ENCODE measurements around the gene HHATL. TPM values are rescaled to one million over a fixed set of nuclear protein-coding genes. Genes with fewer than 3 reads are reported as not detected.

HHATL gene
- total RNA-seq, 1 donor from 2014 or later = not detected

DNA sequence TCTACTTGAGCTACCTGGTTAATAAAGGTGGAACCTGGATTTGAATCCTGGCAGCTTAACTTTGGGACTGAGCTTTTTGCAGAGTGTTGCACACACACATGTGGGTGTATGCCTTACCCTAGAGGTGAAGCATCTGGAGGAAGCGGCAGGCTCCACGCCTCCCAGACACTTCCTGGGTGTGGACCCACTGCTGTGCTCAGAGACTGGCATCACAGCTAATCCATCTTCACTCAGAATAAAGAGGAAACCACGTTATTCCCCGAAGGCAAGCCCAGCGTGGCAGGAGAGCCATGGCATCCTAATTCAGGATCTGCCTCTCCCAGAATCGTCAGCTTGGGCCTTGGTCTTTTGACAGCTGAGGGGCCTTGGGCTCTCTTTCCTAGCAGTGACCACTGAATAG is 45.0 kb upstream of the HHATL start:
- no peaks in the 10 kb centered on the region for H3K27me3 ChIP-seq (ENCODE audit: control insufficient read depth, insufficient read depth, low read length)
- H3K4me3 ChIP-seq (ENCODE audit: low read depth, low read length) = no peak overlapping the region
- no peaks in the 10 kb centered on the region for H3K36me3 ChIP-seq (ENCODE audit: control insufficient read depth, insufficient read depth, low read length)
- DNase-seq (ENCODE audit: low read depth) (peak; percentile 14), FAIRE-seq (peak; percentile 43)
- TF ChIP-seq, protein P1, sequence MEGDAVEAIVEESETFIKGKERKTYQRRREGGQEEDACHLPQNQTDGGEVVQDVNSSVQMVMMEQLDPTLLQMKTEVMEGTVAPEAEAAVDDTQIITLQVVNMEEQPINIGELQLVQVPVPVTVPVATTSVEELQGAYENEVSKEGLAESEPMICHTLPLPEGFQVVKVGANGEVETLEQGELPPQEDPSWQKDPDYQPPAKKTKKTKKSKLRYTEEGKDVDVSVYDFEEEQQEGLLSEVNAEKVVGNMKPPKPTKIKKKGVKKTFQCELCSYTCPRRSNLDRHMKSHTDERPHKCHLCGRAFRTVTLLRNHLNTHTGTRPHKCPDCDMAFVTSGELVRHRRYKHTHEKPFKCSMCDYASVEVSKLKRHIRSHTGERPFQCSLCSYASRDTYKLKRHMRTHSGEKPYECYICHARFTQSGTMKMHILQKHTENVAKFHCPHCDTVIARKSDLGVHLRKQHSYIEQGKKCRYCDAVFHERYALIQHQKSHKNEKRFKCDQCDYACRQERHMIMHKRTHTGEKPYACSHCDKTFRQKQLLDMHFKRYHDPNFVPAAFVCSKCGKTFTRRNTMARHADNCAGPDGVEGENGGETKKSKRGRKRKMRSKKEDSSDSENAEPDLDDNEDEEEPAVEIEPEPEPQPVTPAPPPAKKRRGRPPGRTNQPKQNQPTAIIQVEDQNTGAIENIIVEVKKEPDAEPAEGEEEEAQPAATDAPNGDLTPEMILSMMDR (IDR thresholded peaks at IDR 0.05; ENCODE audit: insufficient read depth, low read length, severe bottlenecking) = no peak

DNA sequence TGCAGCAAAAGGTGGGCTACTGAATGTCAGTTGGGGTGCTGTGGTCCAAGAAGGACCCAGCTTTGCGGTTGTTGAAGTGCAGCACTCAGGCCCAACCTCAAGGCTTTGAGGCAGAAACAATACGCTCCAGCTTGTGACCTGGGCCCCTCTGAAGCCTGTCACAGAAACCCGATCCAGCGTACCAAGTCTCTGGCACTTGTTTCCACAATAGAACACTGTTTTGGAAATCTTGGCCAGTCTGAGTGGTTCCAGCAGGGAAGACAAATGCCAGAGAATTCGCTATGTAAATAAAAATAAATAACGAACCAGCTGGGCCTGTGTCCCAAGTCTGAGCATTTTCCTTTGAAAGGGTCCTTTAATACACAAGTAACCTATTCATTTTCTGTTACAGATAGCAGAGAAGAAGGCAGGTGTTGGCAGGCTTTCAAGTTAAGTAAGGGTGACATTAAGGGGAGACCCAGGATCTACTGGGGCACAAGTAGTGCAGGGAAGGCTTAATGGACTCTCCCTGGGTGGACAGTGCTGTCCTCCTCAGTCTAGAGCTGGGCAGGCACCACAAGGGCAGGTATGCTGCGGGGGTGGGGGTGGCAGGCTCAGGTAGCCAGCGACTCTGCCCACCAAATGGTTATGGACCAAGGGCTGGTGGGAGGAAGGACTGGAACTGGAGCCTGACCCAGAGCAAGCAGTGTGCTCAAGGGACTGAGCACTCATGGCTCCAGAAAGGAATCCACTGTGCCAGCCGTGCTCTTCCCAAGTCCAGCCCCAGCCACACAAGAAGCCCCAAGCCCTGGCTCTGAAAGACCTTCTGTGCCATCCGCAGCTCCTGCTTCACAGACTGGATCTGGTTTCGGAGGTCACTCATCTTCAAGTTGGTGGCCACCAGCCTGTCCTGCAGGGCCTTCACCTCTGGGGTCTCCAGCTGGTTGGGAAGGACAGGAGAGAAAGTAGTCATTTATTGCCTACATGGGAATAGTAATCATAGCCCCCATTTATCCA is 44.2 kb upstream of the HHATL start:
- DNase-seq (ENCODE audit: low read depth) (no peak), FAIRE-seq (no peak)
- no peaks in the 10 kb centered on the region for H3K36me3 ChIP-seq (ENCODE audit: control insufficient read depth, insufficient read depth, low read length)
- H3K27me3 ChIP-seq (ENCODE audit: control insufficient read depth, insufficient read depth, low read length) = no peaks in the 10 kb centered on the region
- TF ChIP-seq, protein P1 (IDR thresholded peaks at IDR 0.05; ENCODE audit: insufficient read depth, low read length, severe bottlenecking) = no peak
- no peak overlapping the region for H3K4me3 ChIP-seq (ENCODE audit: low read depth, low read length)

DNA sequence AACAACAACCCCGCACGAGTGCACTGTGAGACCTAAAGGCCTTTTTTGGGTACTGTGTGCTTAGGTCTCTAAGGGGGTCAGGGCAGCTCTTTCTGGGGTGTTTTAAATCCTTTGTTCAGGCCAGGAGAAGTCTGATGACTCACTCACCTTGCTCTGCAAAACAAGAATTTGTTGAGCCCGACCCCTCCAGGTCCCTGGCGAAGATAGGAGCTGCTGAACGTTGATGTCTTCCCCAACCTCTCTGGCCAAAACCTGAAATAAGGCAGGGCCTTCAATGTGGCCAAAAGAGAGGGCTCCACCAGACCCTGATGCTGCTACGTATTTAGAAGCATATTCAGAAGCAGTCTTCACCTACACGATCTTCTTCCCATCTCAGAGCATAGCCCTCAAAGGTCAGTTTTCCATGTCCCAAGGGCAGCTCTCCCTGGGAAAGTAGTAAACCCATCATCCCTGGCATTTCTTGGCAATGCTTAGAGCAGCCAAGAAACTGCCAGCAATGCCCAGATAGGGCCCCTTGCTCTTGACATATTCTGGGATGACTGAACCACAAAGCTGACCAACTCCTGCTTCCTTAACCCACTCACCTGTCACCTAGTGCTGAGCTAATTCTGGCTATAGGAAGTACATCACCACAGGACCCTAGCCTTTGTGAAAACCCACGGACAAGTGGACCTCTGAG is 43.3 kb upstream of the HHATL start:
- no peak overlapping the region for H3K4me3 ChIP-seq (ENCODE audit: low read depth, low read length)
- no peak for DNase-seq (ENCODE audit: low read depth)
- TF ChIP-seq, protein P1 (IDR thresholded peaks at IDR 0.05; ENCODE audit: insufficient read depth, low read length, severe bottlenecking) = no peak
- H3K36me3 ChIP-seq (ENCODE audit: control insufficient read depth, insufficient read depth, low read length) = no peaks in the 10 kb centered on the region
- H3K27me3 ChIP-seq (ENCODE audit: control insufficient read depth, insufficient read depth, low read length) = no peaks in the 10 kb centered on the region
- peak; percentile 73 for FAIRE-seq

DNA sequence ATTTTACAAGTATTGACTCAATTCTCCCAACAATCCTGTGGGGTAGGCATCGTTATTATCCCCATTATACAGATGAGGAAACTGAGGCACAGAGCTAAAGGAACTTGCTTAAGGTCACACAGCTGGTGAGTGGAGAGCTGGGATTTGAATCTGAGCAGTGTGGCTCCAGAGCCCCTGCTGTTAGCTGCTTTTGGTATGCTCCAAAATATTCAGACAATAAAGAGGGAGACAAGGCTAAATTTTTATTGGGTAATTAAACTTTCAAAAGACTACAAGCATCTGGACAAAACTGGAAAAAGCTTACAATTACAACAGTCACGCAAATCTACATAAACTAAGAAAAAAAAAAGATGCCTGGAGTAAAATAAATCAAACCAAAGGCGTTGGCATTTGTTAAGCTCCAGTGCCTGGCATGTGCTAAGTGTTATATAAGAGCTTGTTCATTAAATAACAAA is 42.7 kb upstream of the HHATL start:
- H3K4me3 ChIP-seq (ENCODE audit: low read depth, low read length) = no peak overlapping the region
- H3K27me3 ChIP-seq (ENCODE audit: control insufficient read depth, insufficient read depth, low read length) = no peaks in the 10 kb centered on the region
- DNase-seq (ENCODE audit: low read depth) (no peak), FAIRE-seq (no peak)
- no peaks in the 10 kb centered on the region for H3K36me3 ChIP-seq (ENCODE audit: control insufficient read depth, insufficient read depth, low read length)
- TF ChIP-seq, protein P1 (IDR thresholded peaks at IDR 0.05; ENCODE audit: insufficient read depth, low read length, severe bottlenecking) = no peak

DNA sequence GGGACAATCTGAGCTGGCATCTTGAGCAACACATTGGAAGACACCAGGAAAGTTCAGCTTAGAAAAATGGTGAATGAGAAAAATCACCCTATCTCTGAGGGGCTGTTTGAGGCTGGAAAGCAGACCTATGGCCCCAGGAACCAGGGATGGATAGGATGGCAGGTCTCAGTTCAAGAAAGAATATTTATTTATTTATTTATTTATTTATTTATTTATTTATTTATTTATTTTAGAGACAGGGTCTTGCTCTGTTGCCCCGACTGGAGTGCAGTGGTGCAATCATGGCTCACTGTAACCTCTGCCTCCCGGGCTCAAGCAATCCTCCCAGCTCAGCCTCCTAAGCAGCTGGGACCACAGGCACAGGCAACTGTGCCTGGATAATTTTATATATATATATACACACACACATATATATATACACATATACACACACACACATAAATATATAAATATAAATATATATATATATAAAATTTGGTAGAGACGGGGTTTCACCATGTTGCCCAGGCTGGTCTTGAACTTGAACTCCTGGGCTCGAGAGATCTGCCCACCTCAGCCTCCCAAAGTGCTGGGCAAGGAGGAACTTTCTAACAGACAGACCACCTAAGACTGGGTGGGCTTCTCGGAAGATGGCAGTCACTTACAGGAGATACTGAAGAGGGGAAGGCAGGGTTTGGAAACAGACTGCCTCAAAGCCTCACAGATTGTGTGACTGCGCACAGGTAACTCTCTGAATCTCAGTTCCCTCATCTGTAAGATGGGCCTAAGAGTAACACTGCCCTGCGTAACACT is 40.8 kb upstream of the HHATL start:
- no peak for DNase-seq (ENCODE audit: low read depth)
- TF ChIP-seq, protein P1 (IDR thresholded peaks at IDR 0.05; ENCODE audit: insufficient read depth, low read length, severe bottlenecking) = no peak
- H3K4me3 ChIP-seq (ENCODE audit: low read depth, low read length) = no peak overlapping the region
- H3K36me3 ChIP-seq (ENCODE audit: control insufficient read depth, insufficient read depth, low read length) = no peaks in the 10 kb centered on the region
- H3K27me3 ChIP-seq (ENCODE audit: control insufficient read depth, insufficient read depth, low read length) = no peaks in the 10 kb centered on the region
- no peak for FAIRE-seq
